CD4-positive, alpha-beta T cell (primary cell): ENCODE results near the gene P2RY12. TPM values are rescaled to one million over a fixed set of nuclear protein-coding genes. Genes with fewer than 3 reads are reported as not detected.
A peak's percentile ranks its signal among the peaks of the same experiment; 100 is the strongest.

ENCODE experiments used
- ATAC-seq: fragments of 200-7000 bp; cut with Tn5 transposase; one replicate; pipeline ENCODE4 v1.10.0; 2022; ENCODE audit warnings: mild to moderate bottlenecking; ENCODE audit not compliant: poor library complexity
- CTCF ChIA-PET: fragments of 350-600 bp; sonication (Branson Sonifier 250); formaldehyde crosslinking; loops from one replicate; lab custom pipeline; 2021; ENCODE audit warnings: antibody characterized with exemption, inconsistent platforms; lab: Charles Lee
- POLR2A ChIA-PET: fragments of 350-600 bp; sonication (Branson Sonifier 250); formaldehyde crosslinking; loops from one replicate; lab custom pipeline; 2021; ENCODE audit warnings: antibody characterized with exemption, inconsistent platforms; lab: Charles Lee
- DNase-seq, 14 experiments: peaks; one replicate each; pipeline ENCODE4 v3.0.0-alpha.2; 2013 to 2020; ENCODE audit warnings: mixed read lengths in 2 of 14
- H3K27ac ChIP-seq, 2 donors: one replicate each; pipeline versions ENCODE4 v1.5.1 to v1.7.0; 2013; ENCODE audit warnings: low read length in 2 of 2, low read depth in 1 of 2, mild to moderate bottlenecking in 1 of 2
- H3K27me3 ChIP-seq, 2 experiments: 1 replicate in 1 of 2; 2 replicates in 1 of 2; pipeline versions ENCODE4 v1.6.1 to v1.7.0; 2013; ENCODE audit warnings: low read length in 2 of 2, control low read depth in 1 of 2, mild to moderate bottlenecking in 1 of 2, moderate library complexity in 1 of 2; ENCODE audit not compliant: insufficient read depth in 2 of 2, control insufficient read depth in 1 of 2
- H3K36me3 ChIP-seq: one replicate; pipeline ENCODE4 v1.6.1; 2013; ENCODE audit warnings: low read length, control low read depth; ENCODE audit not compliant: insufficient read depth
- H3K4me1 ChIP-seq: one replicate; pipeline ENCODE4 v1.6.1; 2013; ENCODE audit warnings: low read length, control low read depth; ENCODE audit not compliant: insufficient read depth
- H3K4me3 ChIP-seq: one replicate; pipeline ENCODE4 v1.5.1; 2013; ENCODE audit warnings: mild to moderate bottlenecking, low read length, moderate library complexity
- H3K9me3 ChIP-seq, 2 experiments: 1 replicate in 1 of 2; 2 replicates in 1 of 2; pipeline versions ENCODE4 v1.6.1 to v1.7.0; 2013; ENCODE audit warnings: low read length in 2 of 2, mild to moderate bottlenecking in 2 of 2, control low read depth in 1 of 2, moderate library complexity in 1 of 2; ENCODE audit not compliant: control insufficient read depth in 1 of 2, insufficient read depth in 1 of 2
- H3K27ac Mint-ChIP-seq: one replicate; pipeline ENCODE4 v1.8.0; 2020; ENCODE audit warnings: mixed read lengths
- H3K27me3 Mint-ChIP-seq: one replicate; pipeline ENCODE4 v1.8.0; 2021; ENCODE audit warnings: mixed read lengths
- H3K36me3 Mint-ChIP-seq: one replicate; pipeline ENCODE4 v1.8.0; 2021; ENCODE audit warnings: low read depth, mixed read lengths
- H3K4me1 Mint-ChIP-seq: one replicate; pipeline ENCODE4 v1.8.0; 2021; ENCODE audit warnings: low read depth, mixed read lengths
- H3K4me3 Mint-ChIP-seq: one replicate; pipeline ENCODE4 v1.8.0; 2020; ENCODE audit warnings: mild to moderate bottlenecking, mixed read lengths
- H3K9me3 Mint-ChIP-seq: one replicate; pipeline ENCODE4 v1.8.0; 2020; ENCODE audit warnings: mixed read lengths
- intact Hi-C, 2 experiments: fragments of 100-400 bp; cut with DNase I in 1 of 2; cut with micrococcal nuclease in 1 of 2; formaldehyde crosslinking; loops; one replicate each; pipeline versions ENCODE4 v1.15.1 to v1.9.0; 2023 to 2025; cut with DNase I, micrococcal nuclease
- total RNA-seq, 174 experiments: library from RNA in 2 of 174; stranded (reverse) in 2 of 174; gene quantifications; one replicate each; pipeline ENCODE4 v1.2.3 and lab custom pipeline; 2021 to 2026
- TF ChIP-seq, protein P1 (sequence below): fragments of 200-600 bp; IDR thresholded peaks from one replicate; pipeline ENCODE4 v1.8.0; 2022; ENCODE audit warnings: antibody characterized with exemption, mild to moderate bottlenecking

The P2RY12 gene
- total RNA-seq, 2 experiments from 2014 or later, result not detected

DNA sequence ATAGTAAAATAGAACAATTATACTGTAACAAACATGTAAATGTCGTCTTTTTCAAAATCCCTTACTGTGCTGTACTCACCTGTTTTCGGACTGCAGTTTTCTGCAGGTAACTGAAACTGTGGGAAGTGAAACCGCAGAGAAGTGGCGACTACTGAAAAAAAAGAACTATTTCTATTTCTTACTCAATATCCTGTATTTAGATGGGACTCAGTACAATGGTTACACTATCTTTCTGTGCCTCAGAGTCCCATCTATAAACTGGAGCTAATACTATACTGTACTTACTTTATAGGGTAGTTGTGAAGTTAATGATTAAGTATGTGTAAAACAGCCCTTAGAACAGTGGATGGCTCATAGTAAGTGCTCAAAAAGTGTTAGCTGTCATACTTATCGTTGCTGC lies 14.3 kb upstream of the P2RY12 start:
- Histone ChIP-seq H3K4me3 (no peak overlapping the region), H3K36me3 (no peaks in the 10 kb centered on the region), H3K27me3 (no peaks in the 10 kb centered on the region), H3K4me1 (no peaks in the 10 kb centered on the region), H3K27ac (no peak overlapping the region), H3K9me3 (no peaks in the 10 kb centered on the region)
- H3K36me3 Mint-ChIP-seq, result no peaks in the 10 kb centered on the region
- ATAC-seq (no peak), DNase-seq (no peak)
- POLR2A ChIA-PET, result no interaction called here
- CTCF ChIA-PET, result no interaction called here
- TF ChIP-seq, protein P1, sequence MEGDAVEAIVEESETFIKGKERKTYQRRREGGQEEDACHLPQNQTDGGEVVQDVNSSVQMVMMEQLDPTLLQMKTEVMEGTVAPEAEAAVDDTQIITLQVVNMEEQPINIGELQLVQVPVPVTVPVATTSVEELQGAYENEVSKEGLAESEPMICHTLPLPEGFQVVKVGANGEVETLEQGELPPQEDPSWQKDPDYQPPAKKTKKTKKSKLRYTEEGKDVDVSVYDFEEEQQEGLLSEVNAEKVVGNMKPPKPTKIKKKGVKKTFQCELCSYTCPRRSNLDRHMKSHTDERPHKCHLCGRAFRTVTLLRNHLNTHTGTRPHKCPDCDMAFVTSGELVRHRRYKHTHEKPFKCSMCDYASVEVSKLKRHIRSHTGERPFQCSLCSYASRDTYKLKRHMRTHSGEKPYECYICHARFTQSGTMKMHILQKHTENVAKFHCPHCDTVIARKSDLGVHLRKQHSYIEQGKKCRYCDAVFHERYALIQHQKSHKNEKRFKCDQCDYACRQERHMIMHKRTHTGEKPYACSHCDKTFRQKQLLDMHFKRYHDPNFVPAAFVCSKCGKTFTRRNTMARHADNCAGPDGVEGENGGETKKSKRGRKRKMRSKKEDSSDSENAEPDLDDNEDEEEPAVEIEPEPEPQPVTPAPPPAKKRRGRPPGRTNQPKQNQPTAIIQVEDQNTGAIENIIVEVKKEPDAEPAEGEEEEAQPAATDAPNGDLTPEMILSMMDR, result no peak
- no peaks in the 10 kb centered on the region for H3K4me1 Mint-ChIP-seq
- no peaks in the 10 kb centered on the region for H3K27me3 Mint-ChIP-seq
- H3K27ac Mint-ChIP-seq, result no peak overlapping the region
- intact Hi-C loops, result no loop called here
- H3K9me3 Mint-ChIP-seq, result no peaks in the 10 kb centered on the region
- H3K4me3 Mint-ChIP-seq, result no peak overlapping the region

GRCh38 chr3:151395806-151396205 lies 11.3 kb upstream of the P2RY12 start:
- no peaks in the 10 kb centered on the region for H3K36me3 Mint-ChIP-seq
- H3K27ac Mint-ChIP-seq, result no peak overlapping the region
- no peak overlapping the region for H3K4me3 ChIP-seq
- DNase-seq (peak in 2 of 14 experiments; percentile 37 to 57), ATAC-seq (no peak)
- no peaks in the 10 kb centered on the region for H3K9me3 ChIP-seq
- intact Hi-C loops, result no loop called here
- ChIA-PET POLR2A (no interaction called here), CTCF (no interaction called here)
- no peak overlapping the region for H3K27ac ChIP-seq
- H3K27me3 Mint-ChIP-seq, result peaks cover 10% of the 10 kb centered on the region
- no peaks in the 10 kb centered on the region for H3K4me1 ChIP-seq
- no peaks in the 10 kb centered on the region for H3K27me3 ChIP-seq
- H3K4me3 Mint-ChIP-seq, result no peak overlapping the region
- no peaks in the 10 kb centered on the region for H3K36me3 ChIP-seq
- H3K4me1 Mint-ChIP-seq, result no peaks in the 10 kb centered on the region
- no peaks in the 10 kb centered on the region for H3K9me3 Mint-ChIP-seq
- TF ChIP-seq, protein P1, result no peak

GRCh38 chr3:151394611-151395010 lies 10.1 kb upstream of the P2RY12 start:
- Histone ChIP-seq H3K4me3 (no peak overlapping the region), H3K36me3 (no peaks in the 10 kb centered on the region), H3K27me3 (no peaks in the 10 kb centered on the region), H3K4me1 (no peaks in the 10 kb centered on the region), H3K9me3 (no peaks in the 10 kb centered on the region), H3K27ac (no peak overlapping the region)
- no peak for ATAC-seq
- Mint-ChIP-seq H3K9me3 (no peaks in the 10 kb centered on the region), H3K4me3 (no peak overlapping the region), H3K36me3 (no peaks in the 10 kb centered on the region), H3K4me1 (no peaks in the 10 kb centered on the region), H3K27ac (no peak overlapping the region), H3K27me3 (peaks cover 10% of the 10 kb centered on the region)
- no peak for DNase-seq
- TF ChIP-seq, protein P1, result no peak
- intact Hi-C loops, result no loop called here
- ChIA-PET POLR2A (no interaction called here), CTCF (no interaction called here)
